ENCODE results near the gene KTN1.

The KTN1 gene

GRCh38 chr14:55638665-55639064, 58.7 kb downstream of the KTN1 start:
- no peak overlapping the region for H3K4me3 ChIP-seq (ENCODE audit: low read depth, low read length)
- TF ChIP-seq, protein P1, sequence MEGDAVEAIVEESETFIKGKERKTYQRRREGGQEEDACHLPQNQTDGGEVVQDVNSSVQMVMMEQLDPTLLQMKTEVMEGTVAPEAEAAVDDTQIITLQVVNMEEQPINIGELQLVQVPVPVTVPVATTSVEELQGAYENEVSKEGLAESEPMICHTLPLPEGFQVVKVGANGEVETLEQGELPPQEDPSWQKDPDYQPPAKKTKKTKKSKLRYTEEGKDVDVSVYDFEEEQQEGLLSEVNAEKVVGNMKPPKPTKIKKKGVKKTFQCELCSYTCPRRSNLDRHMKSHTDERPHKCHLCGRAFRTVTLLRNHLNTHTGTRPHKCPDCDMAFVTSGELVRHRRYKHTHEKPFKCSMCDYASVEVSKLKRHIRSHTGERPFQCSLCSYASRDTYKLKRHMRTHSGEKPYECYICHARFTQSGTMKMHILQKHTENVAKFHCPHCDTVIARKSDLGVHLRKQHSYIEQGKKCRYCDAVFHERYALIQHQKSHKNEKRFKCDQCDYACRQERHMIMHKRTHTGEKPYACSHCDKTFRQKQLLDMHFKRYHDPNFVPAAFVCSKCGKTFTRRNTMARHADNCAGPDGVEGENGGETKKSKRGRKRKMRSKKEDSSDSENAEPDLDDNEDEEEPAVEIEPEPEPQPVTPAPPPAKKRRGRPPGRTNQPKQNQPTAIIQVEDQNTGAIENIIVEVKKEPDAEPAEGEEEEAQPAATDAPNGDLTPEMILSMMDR (IDR thresholded peaks at IDR 0.05; ENCODE audit: low read depth, low read length), result no peak
- in situ Hi-C loops (cut with HindIII; ENCODE audit: low sequenced_read_pairs), result no loop called here
- no peak for DNase-seq (ENCODE audit: low read depth, low spot score)

GRCh38 chr14:55641290-55641689, 61.3 kb downstream of the KTN1 start:
- no peak for DNase-seq (ENCODE audit: low read depth, low spot score)
- in situ Hi-C loops (cut with HindIII; ENCODE audit: low sequenced_read_pairs), result no loop called here
- TF ChIP-seq, protein P1 (IDR thresholded peaks at IDR 0.05; ENCODE audit: low read depth, low read length), result no peak
- H3K4me3 ChIP-seq (ENCODE audit: low read depth, low read length), result no peak overlapping the region

- DNase-seq (ENCODE audit: low read depth, low spot score), result no peak
- no peak overlapping the region for H3K4me3 ChIP-seq (ENCODE audit: low read depth, low read length)
- TF ChIP-seq, protein P1 (IDR thresholded peaks at IDR 0.05; ENCODE audit: low read depth, low read length), result no peak
- in situ Hi-C loops (cut with HindIII; ENCODE audit: low sequenced_read_pairs), result no loop called here
Measured at GRCh38 chr14:55641954-55642353, 61.9 kb downstream of the KTN1 start.

DNA sequence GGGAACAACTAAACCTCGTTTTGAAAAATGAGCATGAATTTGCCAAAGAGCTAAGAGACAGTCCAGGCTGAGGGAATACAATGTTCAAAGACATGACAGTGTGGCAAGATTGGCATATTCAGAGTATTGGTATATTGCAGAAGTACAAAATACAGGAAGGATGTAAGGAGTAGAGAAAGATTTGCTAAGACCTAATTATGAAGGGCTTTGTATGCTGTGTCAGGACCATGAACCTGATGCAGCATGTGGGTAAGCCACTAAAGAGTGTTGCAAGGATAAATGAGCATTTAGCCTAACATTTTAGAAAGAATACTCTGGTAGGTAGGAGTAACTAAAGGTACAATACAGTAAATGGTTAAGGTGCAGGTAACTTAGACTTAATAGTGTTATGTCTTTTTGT, 65.1 kb downstream of the KTN1 start:
- H3K4me3 ChIP-seq (ENCODE audit: low read depth, low read length), result no peak overlapping the region
- in situ Hi-C loops (cut with HindIII; ENCODE audit: low sequenced_read_pairs), result no loop called here
- DNase-seq (ENCODE audit: low read depth, low spot score), result no peak
- TF ChIP-seq, protein P1 (IDR thresholded peaks at IDR 0.05; ENCODE audit: low read depth, low read length), result no peak

- no peak overlapping the region for H3K4me3 ChIP-seq (ENCODE audit: low read depth, low read length)
- TF ChIP-seq, protein P1 (IDR thresholded peaks at IDR 0.05; ENCODE audit: low read depth, low read length), result no peak
- in situ Hi-C loops (cut with HindIII; ENCODE audit: low sequenced_read_pairs), result no loop called here
- no peak for DNase-seq (ENCODE audit: low read depth, low spot score)
Measured at GRCh38 chr14:55645845-55646832, 66.1 kb downstream of the KTN1 start.

DNA sequence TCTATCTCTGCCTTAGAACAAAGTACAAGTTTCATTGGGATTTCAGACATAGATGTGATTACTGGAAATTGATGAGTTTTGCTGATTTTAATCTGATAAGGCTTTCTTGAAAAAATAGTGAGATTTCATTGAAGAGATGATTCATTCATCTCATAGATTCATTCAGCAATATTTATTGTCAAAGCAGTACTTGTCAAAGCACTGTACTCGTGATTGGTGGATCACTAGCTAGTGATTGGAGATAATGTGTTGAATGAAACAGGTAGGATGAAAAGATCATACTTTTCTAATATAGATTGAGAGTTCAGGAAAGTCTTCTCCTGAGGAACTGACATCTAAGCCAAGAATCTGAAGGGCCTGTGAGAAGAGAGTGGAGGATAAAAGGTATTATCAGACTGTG, 71.0 kb downstream of the KTN1 start:
- in situ Hi-C loops (cut with HindIII; ENCODE audit: low sequenced_read_pairs), result no loop called here
- H3K4me3 ChIP-seq (ENCODE audit: low read depth, low read length), result no peak overlapping the region
- TF ChIP-seq, protein P1 (IDR thresholded peaks at IDR 0.05; ENCODE audit: low read depth, low read length), result no peak
- DNase-seq (ENCODE audit: low read depth, low spot score), result no peak

Data from astrocyte of the spinal cord (primary cell).